GM23338 (cell line): ENCODE measurements around the gene TWF2. TPM values are rescaled to one million over a fixed set of nuclear protein-coding genes. Genes with fewer than 3 reads are reported as not detected.

Source experiments
- ATAC-seq: fragments of 200-7000 bp; cut with Tn5 transposase; 3 replicates; pipeline ENCODE4 v1.9.1; 2020
- DNase-seq: peaks from one replicate; pipeline ENCODE4 v3.0.0-alpha.2; 2015; ENCODE audit warnings: low spot score
- H2AFZ ChIP-seq: fragments of 200-600 bp; sonication (generic); 2 replicates; pipeline ENCODE4 v1.8.0; 2016; ENCODE audit warnings: antibody characterized with exemption, mild to moderate bottlenecking, moderate library complexity
- H3F3A ChIP-seq: fragments of 200-600 bp; sonication (generic); replicated peaks from 2 replicates; pipeline ENCODE4 v1.8.0; 2017; ENCODE audit warnings: antibody characterized with exemption, mixed run types, low read depth
- H3K27ac ChIP-seq: fragments of 200-600 bp; sonication (generic); 2 replicates; pipeline ENCODE4 v1.6.1; 2016; ENCODE audit warnings: low read depth
- H3K27me3 ChIP-seq: fragments of 200-600 bp; sonication (generic); 2 replicates; pipeline ENCODE4 v1.8.0; 2016; ENCODE audit warnings: mild to moderate bottlenecking, mixed run types, moderate library complexity; ENCODE audit not compliant: insufficient read depth
- H3K36me3 ChIP-seq: fragments of 200-600 bp; sonication (generic); 2 replicates; pipeline ENCODE4 v1.8.0; 2016; ENCODE audit warnings: mild to moderate bottlenecking; ENCODE audit not compliant: insufficient read depth
- H3K4me1 ChIP-seq: fragments of 200-600 bp; sonication (generic); 2 replicates; pipeline ENCODE4 v1.8.0; 2016; ENCODE audit warnings: mild to moderate bottlenecking, moderate library complexity; ENCODE audit not compliant: insufficient read depth
- H3K4me2 ChIP-seq: fragments of 200-600 bp; sonication (generic); 2 replicates; pipeline ENCODE4 v1.7.1; 2017; ENCODE audit warnings: mixed run types
- H3K4me3 ChIP-seq: fragments of 200-600 bp; sonication (generic); 2 replicates; pipeline ENCODE4 v1.6.1; 2016; ENCODE audit warnings: mixed run types
- H3K79me2 ChIP-seq: fragments of 200-600 bp; sonication (generic); replicated peaks from 2 replicates; pipeline ENCODE4 v1.8.0; 2017; ENCODE audit warnings: mild to moderate bottlenecking; ENCODE audit not compliant: insufficient read depth
- H3K9me2 ChIP-seq: fragments of 200-600 bp; sonication (generic); 2 replicates; pipeline ENCODE4 v1.8.0; 2017; ENCODE audit not compliant: insufficient read depth
- H4K20me1 ChIP-seq: fragments of 200-600 bp; sonication (generic); replicated peaks from 2 replicates; pipeline ENCODE4 v1.8.0; 2017; ENCODE audit warnings: mild to moderate bottlenecking; ENCODE audit not compliant: insufficient read depth
- H3K27ac Mint-ChIP-seq: 2 replicates; pipeline ENCODE4 v1.8.0; 2020; ENCODE audit warnings: inconsistent platforms, mild to moderate bottlenecking, moderate library complexity, mixed read lengths
- H3K27me3 Mint-ChIP-seq: 3 replicates; pipeline ENCODE4 v1.8.0; 2022; ENCODE audit warnings: low read depth, mild to moderate bottlenecking, moderate library complexity, mixed read lengths, inconsistent platforms; ENCODE audit not compliant: insufficient read depth, poor library complexity
- H3K36me3 Mint-ChIP-seq: 3 replicates; pipeline ENCODE4 v1.8.0; 2021; ENCODE audit warnings: low read depth, mild to moderate bottlenecking, inconsistent platforms, moderate library complexity, mixed read lengths
- H3K4me1 Mint-ChIP-seq: 3 replicates; pipeline ENCODE4 v1.8.0; 2020; ENCODE audit warnings: mild to moderate bottlenecking, inconsistent platforms, mixed read lengths
- H3K4me3 Mint-ChIP-seq: 3 replicates; pipeline ENCODE4 v1.8.0; 2021; ENCODE audit warnings: moderate library complexity, mild to moderate bottlenecking, inconsistent platforms, mixed read lengths
- H3K9me3 Mint-ChIP-seq: 3 replicates; pipeline ENCODE4 v1.8.0; 2020; ENCODE audit warnings: moderate library complexity, mild to moderate bottlenecking, inconsistent platforms, mixed read lengths
- CREB1 ChIP-seq: fragments of 250-450 bp; sonication (Bioruptor Pico); IDR thresholded peaks from 2 replicates; pipeline ENCODE4 v1.5.0; 2020; ENCODE audit warnings: low read depth, mild to moderate bottlenecking, moderate library complexity
- CTCF ChIP-seq, 2 experiments: fragments of 200-600 bp in 1 of 2; sonication (generic) in 1 of 2; conservative IDR thresholded peaks; 2 replicates each; pipeline versions ENCODE4 v1.5.1 to v1.6.1; 2016 to 2017; ENCODE audit warnings: antibody characterized with exemption in 2 of 2, low read depth in 2 of 2, mild to moderate bottlenecking in 2 of 2, moderate library complexity in 1 of 2
- JUNB ChIP-seq: IDR thresholded peaks from one replicate; pipeline ENCODE4 v1.6.1; 2016; ENCODE audit warnings: antibody characterized with exemption; ENCODE audit not compliant: unreplicated experiment
- REST ChIP-seq: IDR thresholded peaks from one replicate; pipeline ENCODE4 v1.6.1; 2018; ENCODE audit warnings: antibody characterized with exemption; ENCODE audit not compliant: unreplicated experiment
- ZNF331 ChIP-seq: fragments of 250-450 bp; sonication (Bioruptor Pico); IDR thresholded peaks from 2 replicates; pipeline ENCODE4 v1.5.0; 2020; ENCODE audit warnings: low read depth, mild to moderate bottlenecking, moderate library complexity
- ZNF462 ChIP-seq: fragments of 250-450 bp; sonication (Bioruptor Pico); IDR thresholded peaks from 2 replicates; pipeline ENCODE4 v1.5.0; 2020; ENCODE audit warnings: mild to moderate bottlenecking, moderate library complexity
- polyA plus RNA-seq: library from polyadenylated mRNA; unstranded; fragments of >200 nt; fragmentation: Nextera tagmentation; extraction: Ambion mirVana; gene quantifications from 2 replicates; pipeline ENCODE4 v1.2.1, GENCODE V29; 2016
- total RNA-seq: library from RNA; depleted of rRNA; stranded (reverse); fragments of >200 nt; shearing (Covaris generic); gene quantifications from 2 replicates; pipeline ENCODE4 v1.2.3, GENCODE V29; 2014

Gene TWF2
- total and polyA plus RNA-seq, 2 experiments from 2014 or later: 38.9 to 120 TPM

- peaks cover 16% of the 10 kb centered on the region for H3K27me3 Mint-ChIP-seq
- ATAC-seq: peak; percentile 10; the same call in 1 of the 3 replicates
- Histone ChIP-seq H3K36me3 (peaks cover 3% of the 10 kb centered on the region; the same call in 1 of the 2 replicates), H3K79me2 (no peaks in the 10 kb centered on the region), H3K4me2 (no peak overlapping the region), H3K27ac (no peak overlapping the region), H3F3A (0 out of 2 replicates have a peak, but pooled peaks cover 2% of the 10 kb centered on the region), H4K20me1 (no peaks in the 10 kb centered on the region), H3K9me2 (no peaks in the 10 kb centered on the region), H2AFZ (no peak overlapping the region), H3K27me3 (no peaks in the 10 kb centered on the region), H3K4me3 (no peak overlapping the region), H3K4me1 (no peaks in the 10 kb centered on the region)
- no peaks in the 10 kb centered on the region for H3K9me3 Mint-ChIP-seq
- no peak for TF ChIP-seq ZNF331 (CRISPR knock-in tag)
- no peak overlapping the region; the same call in 2 of the 3 replicates for H3K4me3 Mint-ChIP-seq
- no peak for DNase-seq
- peaks cover 20% of the 10 kb centered on the region for H3K36me3 Mint-ChIP-seq
- H3K4me1 Mint-ChIP-seq: peaks cover 6% of the 10 kb centered on the region
- H3K27ac Mint-ChIP-seq: peak overlapping the region; percentile 7; the same call in 1 of the 2 replicates
Observed at GRCh38 chr3:52226229-52226817, 12.6 kb downstream of the TWF2 start.

GRCh38 chr3:52225452-52226228, 13.3 kb downstream of the TWF2 start, which contains the start of gene TLR9:
TLR9 (minus strand) TSS chr3:52225645; CDS start chr3:52225529, 116 bp downstream.
- no peaks in the 10 kb centered on the region for H4K20me1 ChIP-seq
- H3K36me3 ChIP-seq: no peaks in the 10 kb centered on the region
- peaks cover 16% of the 10 kb centered on the region for H3K27me3 Mint-ChIP-seq
- H3K4me2 ChIP-seq: no peak within 1 kb of the TSS
- H3K27me3 ChIP-seq: no peaks in the 10 kb centered on the region
- peaks cover 14% of the 10 kb centered on the region for H3K36me3 Mint-ChIP-seq
- H3K4me3 Mint-ChIP-seq: no peak within 1 kb of the TSS
- peaks cover 6% of the 10 kb centered on the region for H3K4me1 Mint-ChIP-seq
- no peak within 1 kb of the TSS for H3K4me3 ChIP-seq
- H3K9me3 Mint-ChIP-seq: no peaks in the 10 kb centered on the region
- no peak within 1 kb of the TSS for H2AFZ ChIP-seq
- H3K9me2 ChIP-seq: no peaks in the 10 kb centered on the region
- peaks cover under 1% of the 10 kb centered on the region for H3K4me1 ChIP-seq
- H3K27ac ChIP-seq: no peak within 1 kb of the TSS
- DNase-seq (no peak), ATAC-seq (peak; percentile 8; the same call in 2 of the 3 replicates)
- peak within 1 kb of the TSS; percentile 7; the same call in 1 of the 2 replicates for H3K27ac Mint-ChIP-seq
- no peaks in the 10 kb centered on the region for H3K79me2 ChIP-seq
- 0 out of 2 replicates have a peak, but pooled peaks cover 2% of the 10 kb centered on the region for H3F3A ChIP-seq
- no peak for TF ChIP-seq ZNF331 (CRISPR knock-in tag)
- TF ChIP-seq CTCF (conservative IDR thresholded peaks at IDR 0.05; ENCODE audit: low read depth in 2 of 2): no peak
- TF ChIP-seq REST: no peak
- no peak for TF ChIP-seq ZNF462 (CRISPR knock-in tag)
- TF ChIP-seq JUNB: no peak
- no peak for TF ChIP-seq CREB1 (CRISPR knock-in tag)
